HepG2 (cell line): ENCODE data around the gene PPFIA3. TPM values are rescaled to one million over a fixed set of nuclear protein-coding genes. Genes with fewer than 3 reads are reported as not detected.
A peak's percentile ranks its signal among the peaks of the same experiment; 100 is the strongest.

Experiments
- ARNT2 ChIP-seq: sonication (generic); formaldehyde crosslinking; IDR thresholded peaks from 2 replicates; pipeline ENCODE4 v1.8.0; 2022; ENCODE audit warnings: mild to moderate bottlenecking, low read depth, missing genetic modification reagents, moderate library complexity
- CCAR2 ChIP-seq: fragments of 200-400 bp; formaldehyde crosslinking; optimal IDR thresholded peaks from 2 replicates; pipeline ENCODE3; 2018; ENCODE audit warnings: low read depth, mild to moderate bottlenecking, low read length, moderate library complexity
- KLF9 ChIP-seq: IDR thresholded peaks from 2 replicates; pipeline ENCODE4 v1.6.1; 2016; ENCODE audit warnings: low read depth
- MTA1 ChIP-seq: sonication (generic); formaldehyde crosslinking; IDR thresholded peaks from 2 replicates; pipeline ENCODE4 v1.4.0; 2020; ENCODE audit warnings: missing genetic modification reagents, mild to moderate bottlenecking, borderline replicate concordance
- NFKBIZ ChIP-seq: IDR thresholded peaks from 2 replicates; pipeline ENCODE4 v1.6.1; 2018; ENCODE audit warnings: missing genetic modification reagents, missing compliant biosample characterization
- NPAS2 ChIP-seq: sonication (generic); formaldehyde crosslinking; IDR thresholded peaks from 2 replicates; pipeline ENCODE4 v1.8.0; 2022; ENCODE audit warnings: mild to moderate bottlenecking, missing genetic modification reagents, borderline replicate concordance
- SNRNP70 ChIP-seq: fragments of 200-400 bp; formaldehyde crosslinking; IDR thresholded peaks from 2 replicates; pipeline ENCODE4 v1.6.1; 2017; ENCODE audit warnings: mild to moderate bottlenecking, low read depth, low read length, moderate library complexity
- SOX6 ChIP-seq, 2 experiments: fragments of 450-650 bp in 1 of 2; sonication (generic) in 1 of 2; formaldehyde crosslinking in 1 of 2; IDR thresholded peaks; 2 replicates each; pipeline versions ENCODE4 v1.4.0 to v1.6.1; 2017 to 2020; ENCODE audit warnings: antibody characterized with exemption in 1 of 2, mild to moderate bottlenecking in 1 of 2, missing genetic modification reagents in 1 of 2
- TMF1 ChIP-seq: sonication (generic); formaldehyde crosslinking; IDR thresholded peaks from 2 replicates; pipeline ENCODE4 v1.8.1; 2022; ENCODE audit warnings: low read depth, missing genetic modification reagents
- YY1 ChIP-seq: IDR thresholded peaks from 2 replicates; pipeline ENCODE4 v1.6.1; 2011; ENCODE audit warnings: low read length, low read depth, moderate library complexity, mild to moderate bottlenecking; ENCODE audit not compliant: insufficient read depth, insufficient replicate concordance
- ZMAT3 ChIP-seq: sonication (generic); formaldehyde crosslinking; conservative IDR thresholded peaks from 2 replicates; pipeline ENCODE4 v1.7.0; 2021; ENCODE audit warnings: missing genetic modification reagents
- ZMYM2 ChIP-seq: sonication (generic); formaldehyde crosslinking; IDR thresholded peaks from 2 replicates; pipeline ENCODE4 v1.8.0; 2022; ENCODE audit warnings: mild to moderate bottlenecking, missing genetic modification reagents
- ZNF362 ChIP-seq: sonication (generic); formaldehyde crosslinking; IDR thresholded peaks from 2 replicates; pipeline ENCODE4 v1.4.0; 2020; ENCODE audit warnings: missing genetic modification reagents, mild to moderate bottlenecking, borderline replicate concordance
- ZNF572 ChIP-seq: sonication (generic); formaldehyde crosslinking; IDR thresholded peaks from 2 replicates; pipeline ENCODE4 v1.5.1; 2020; ENCODE audit warnings: mild to moderate bottlenecking, missing genetic modification reagents
- polyA plus RNA-seq, 8 experiments: library from polyadenylated mRNA; depleted of rRNA in 3 of 8; stranded (reverse) in 7 of 8; unstranded in 1 of 8; fragments of >200 nt; fragmentation: Illumina TruSeq in 4 of 8; extraction: Trizol in 4 of 8; gene quantifications; 2 replicates each; pipeline versions ENCODE4 v1.2.1 to v1.2.3, GENCODE V29; 2011 to 2016; ENCODE audit warnings: low read depth in 4 of 8, missing spikeins in 1 of 8, mixed read lengths in 1 of 8; ENCODE audit not compliant: insufficient read depth in 1 of 8
- total RNA-seq, 5 experiments: library from RNA; depleted of rRNA; stranded (reverse); fragments of >200 nt; fragmentation: Illumina TruSeq; extraction: Trizol; gene quantifications; 2 replicates each; pipeline ENCODE4 v1.2.3, GENCODE V29; 2016; ENCODE audit warnings: low read depth in 1 of 5
- TF ChIP-seq, protein P1 (sequence below): sonication (generic); formaldehyde crosslinking; IDR thresholded peaks from 2 replicates; pipeline ENCODE4 v1.4.0; 2020; ENCODE audit warnings: missing genetic modification reagents, borderline replicate concordance
- TF ChIP-seq, protein P2 (sequence below): sonication (generic); formaldehyde crosslinking; IDR thresholded peaks from 2 replicates; pipeline ENCODE4 v1.5.0; 2020; ENCODE audit warnings: missing genetic modification reagents
- TF ChIP-seq, protein P3 (sequence below): sonication (generic); formaldehyde crosslinking; IDR thresholded peaks from 2 replicates; pipeline ENCODE4 v1.4.0; 2020; ENCODE audit warnings: missing genetic modification reagents

The PPFIA3 gene
- total and polyA plus RNA-seq, 2 of the 13 experiments (the other 11 are each of a cell fraction or from before 2014, with no cell fraction given), result 6.7 to 8.6 TPM

- TF ChIP-seq TMF1 (CRISPR knock-in tag) (0 out of 2 replicates have a peak, but pooled peaks have one; percentile 64), KLF9 (CRISPR knock-in tag) (peak; percentile 33; the same call in 1 of the 2 replicates), YY1 (peak; percentile 7), ZNF362 (CRISPR knock-in tag) (no peak), ARNT2 (CRISPR knock-in tag) (peak; percentile 84), ZMYM2 (CRISPR knock-in tag) (no peak), MTA1 (CRISPR knock-in tag) (no peak), SOX6 (IDR thresholded peaks at IDR 0.05) (no peak), SOX6 (CRISPR knock-in tag; IDR thresholded peaks at IDR 0.05) (no peak), ZNF572 (CRISPR knock-in tag) (no peak), NFKBIZ (CRISPR knock-in tag) (peak; percentile 82; the same call in 1 of the 2 replicates), CCAR2 (no peak), ZMAT3 (CRISPR knock-in tag) (peak; percentile 62; the same call in 1 of the 2 replicates), NPAS2 (no peak), SNRNP70 (no peak)
- TF ChIP-seq, protein P1, sequence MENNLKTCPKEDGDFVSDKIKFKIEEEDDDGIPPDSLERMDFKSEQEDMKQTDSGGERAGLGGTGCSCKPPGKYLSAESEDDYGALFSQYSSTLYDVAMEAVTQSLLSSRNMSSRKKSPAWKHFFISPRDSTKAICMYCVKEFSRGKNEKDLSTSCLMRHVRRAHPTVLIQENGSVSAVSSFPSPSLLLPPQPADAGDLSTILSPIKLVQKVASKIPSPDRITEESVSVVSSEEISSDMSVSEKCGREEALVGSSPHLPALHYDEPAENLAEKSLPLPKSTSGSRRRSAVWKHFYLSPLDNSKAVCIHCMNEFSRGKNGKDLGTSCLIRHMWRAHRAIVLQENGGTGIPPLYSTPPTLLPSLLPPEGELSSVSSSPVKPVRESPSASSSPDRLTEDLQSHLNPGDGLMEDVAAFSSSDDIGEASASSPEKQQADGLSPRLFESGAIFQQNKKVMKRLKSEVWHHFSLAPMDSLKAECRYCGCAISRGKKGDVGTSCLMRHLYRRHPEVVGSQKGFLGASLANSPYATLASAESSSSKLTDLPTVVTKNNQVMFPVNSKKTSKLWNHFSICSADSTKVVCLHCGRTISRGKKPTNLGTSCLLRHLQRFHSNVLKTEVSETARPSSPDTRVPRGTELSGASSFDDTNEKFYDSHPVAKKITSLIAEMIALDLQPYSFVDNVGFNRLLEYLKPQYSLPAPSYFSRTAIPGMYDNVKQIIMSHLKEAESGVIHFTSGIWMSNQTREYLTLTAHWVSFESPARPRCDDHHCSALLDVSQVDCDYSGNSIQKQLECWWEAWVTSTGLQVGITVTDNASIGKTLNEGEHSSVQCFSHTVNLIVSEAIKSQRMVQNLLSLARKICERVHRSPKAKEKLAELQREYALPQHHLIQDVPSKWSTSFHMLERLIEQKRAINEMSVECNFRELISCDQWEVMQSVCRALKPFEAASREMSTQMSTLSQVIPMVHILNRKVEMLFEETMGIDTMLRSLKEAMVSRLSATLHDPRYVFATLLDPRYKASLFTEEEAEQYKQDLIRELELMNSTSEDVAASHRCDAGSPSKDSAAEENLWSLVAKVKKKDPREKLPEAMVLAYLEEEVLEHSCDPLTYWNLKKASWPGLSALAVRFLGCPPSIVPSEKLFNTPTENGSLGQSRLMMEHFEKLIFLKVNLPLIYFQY (CRISPR knock-in tag), result peak; percentile 47; the same call in 1 of the 2 replicates
- TF ChIP-seq, protein P2, sequence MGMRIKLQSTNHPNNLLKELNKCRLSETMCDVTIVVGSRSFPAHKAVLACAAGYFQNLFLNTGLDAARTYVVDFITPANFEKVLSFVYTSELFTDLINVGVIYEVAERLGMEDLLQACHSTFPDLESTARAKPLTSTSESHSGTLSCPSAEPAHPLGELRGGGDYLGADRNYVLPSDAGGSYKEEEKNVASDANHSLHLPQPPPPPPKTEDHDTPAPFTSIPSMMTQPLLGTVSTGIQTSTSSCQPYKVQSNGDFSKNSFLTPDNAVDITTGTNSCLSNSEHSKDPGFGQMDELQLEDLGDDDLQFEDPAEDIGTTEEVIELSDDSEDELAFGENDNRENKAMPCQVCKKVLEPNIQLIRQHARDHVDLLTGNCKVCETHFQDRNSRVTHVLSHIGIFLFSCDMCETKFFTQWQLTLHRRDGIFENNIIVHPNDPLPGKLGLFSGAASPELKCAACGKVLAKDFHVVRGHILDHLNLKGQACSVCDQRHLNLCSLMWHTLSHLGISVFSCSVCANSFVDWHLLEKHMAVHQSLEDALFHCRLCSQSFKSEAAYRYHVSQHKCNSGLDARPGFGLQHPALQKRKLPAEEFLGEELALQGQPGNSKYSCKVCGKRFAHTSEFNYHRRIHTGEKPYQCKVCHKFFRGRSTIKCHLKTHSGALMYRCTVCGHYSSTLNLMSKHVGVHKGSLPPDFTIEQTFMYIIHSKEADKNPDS (CRISPR knock-in tag), result no peak
- TF ChIP-seq, protein P3, sequence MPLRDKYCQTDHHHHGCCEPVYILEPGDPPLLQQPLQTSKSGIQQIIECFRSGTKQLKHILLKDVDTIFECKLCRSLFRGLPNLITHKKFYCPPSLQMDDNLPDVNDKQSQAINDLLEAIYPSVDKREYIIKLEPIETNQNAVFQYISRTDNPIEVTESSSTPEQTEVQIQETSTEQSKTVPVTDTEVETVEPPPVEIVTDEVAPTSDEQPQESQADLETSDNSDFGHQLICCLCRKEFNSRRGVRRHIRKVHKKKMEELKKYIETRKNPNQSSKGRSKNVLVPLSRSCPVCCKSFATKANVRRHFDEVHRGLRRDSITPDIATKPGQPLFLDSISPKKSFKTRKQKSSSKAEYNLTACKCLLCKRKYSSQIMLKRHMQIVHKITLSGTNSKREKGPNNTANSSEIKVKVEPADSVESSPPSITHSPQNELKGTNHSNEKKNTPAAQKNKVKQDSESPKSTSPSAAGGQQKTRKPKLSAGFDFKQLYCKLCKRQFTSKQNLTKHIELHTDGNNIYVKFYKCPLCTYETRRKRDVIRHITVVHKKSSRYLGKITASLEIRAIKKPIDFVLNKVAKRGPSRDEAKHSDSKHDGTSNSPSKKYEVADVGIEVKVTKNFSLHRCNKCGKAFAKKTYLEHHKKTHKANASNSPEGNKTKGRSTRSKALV, result peak; percentile 96
These were observed at the start of gene PPFIA3 (continued) for GRCh38 chr19:49119411-49120324.
